ENCODE measurements around the gene MAD1L1.

Gene MAD1L1

GRCh38 chr7:1810521-1810920, 422.2 kb downstream of the MAD1L1 start:
- DNase-seq = no peak

- DNase-seq = no peak
These were observed 423.0 kb downstream of the MAD1L1 start for GRCh38 chr7:1809601-1810258.

GRCh38 chr7:1809070-1809469, 423.7 kb downstream of the MAD1L1 start:
- no peak for DNase-seq

GRCh38 chr7:1807821-1808600, 424.7 kb downstream of the MAD1L1 start:
- DNase-seq = no peak

- no peak for DNase-seq
These were observed 426.4 kb downstream of the MAD1L1 start for GRCh38 chr7:1806354-1806753.

- no peak for DNase-seq
These were observed 428.4 kb downstream of the MAD1L1 start for GRCh38 chr7:1804310-1804709.

- no peak for DNase-seq
These were observed 429.8 kb downstream of the MAD1L1 start for GRCh38 chr7:1802899-1803298.

- DNase-seq = no peak
These were observed 431.8 kb downstream of the MAD1L1 start for GRCh38 chr7:1800902-1801301.

GRCh38 chr7:1798191-1798590, 434.6 kb downstream of the MAD1L1 start:
- no peak for DNase-seq

- DNase-seq = no peak
These were observed 437.7 kb downstream of the MAD1L1 start for GRCh38 chr7:1794888-1795542.

GRCh38 chr7:1787681-1788235, 445.0 kb downstream of the MAD1L1 start:
- no peak for DNase-seq

GRCh38 chr7:1787241-1787640, 445.5 kb downstream of the MAD1L1 start:
- no peak for DNase-seq

- DNase-seq = no peak
These were observed 446.9 kb downstream of the MAD1L1 start for GRCh38 chr7:1785839-1786238.

- DNase-seq = no peak
These were observed 451.4 kb downstream of the MAD1L1 start for GRCh38 chr7:1781369-1781768.

- DNase-seq = no peak
These were observed 453.3 kb downstream of the MAD1L1 start for GRCh38 chr7:1779445-1779844.

GRCh38 chr7:1777122-1777521, 455.6 kb downstream of the MAD1L1 start:
- no peak for DNase-seq

- DNase-seq = no peak
These were observed 457.4 kb downstream of the MAD1L1 start for GRCh38 chr7:1775389-1775788.

- no peak for DNase-seq
These were observed 462.4 kb downstream of the MAD1L1 start for GRCh38 chr7:1770331-1770730.

GRCh38 chr7:1769286-1770200, 463.2 kb downstream of the MAD1L1 start:
- no peak for DNase-seq

- DNase-seq = no peak
These were observed 463.9 kb downstream of the MAD1L1 start for GRCh38 chr7:1768832-1769231.

GRCh38 chr7:1767524-1767923, 465.2 kb downstream of the MAD1L1 start:
- no peak for DNase-seq

Measured in C1 segment of cervical spinal cord (tissue), 14 donors.